ENCODE results near the gene CDC42EP3.

GRCh38 chr2:37616677-37617005 is 54.8 kb downstream of the CDC42EP3 start:
- no peak for TF ChIP-seq CTCF (IDR thresholded peaks at IDR 0.05)
- TF ChIP-seq EP300 (IDR thresholded peaks at IDR 0.05) = no peak
